Adrenal gland (tissue), 5 donors: ENCODE data around the gene FMN1.

ENCODE experiments used
- POLR2A ChIP-seq, 2 donors: fragments of 450-650 bp; IDR thresholded peaks; one replicate each; pipeline ENCODE4 v1.6.1; 2017; ENCODE audit warnings: antibody characterized with exemption in 2 of 2, mild to moderate bottlenecking in 2 of 2, moderate library complexity in 1 of 2
- TF ChIP-seq, protein P1 (sequence below), 6 experiments: fragments of 450-650 bp in 4 of 6; fragments of 200-600 bp in 2 of 6; sonication (generic) in 1 of 6; IDR thresholded peaks; 1 replicate in 5 of 6; 2 replicates in 1 of 6; pipeline versions ENCODE4 v1.5.1 to v1.8.0; 2016 to 2021; ENCODE audit warnings: antibody characterized with exemption in 6 of 6, mild to moderate bottlenecking in 2 of 6, moderate library complexity in 1 of 6
- donor health status: DM: no; HTN: no; CAD: no.

DNA sequence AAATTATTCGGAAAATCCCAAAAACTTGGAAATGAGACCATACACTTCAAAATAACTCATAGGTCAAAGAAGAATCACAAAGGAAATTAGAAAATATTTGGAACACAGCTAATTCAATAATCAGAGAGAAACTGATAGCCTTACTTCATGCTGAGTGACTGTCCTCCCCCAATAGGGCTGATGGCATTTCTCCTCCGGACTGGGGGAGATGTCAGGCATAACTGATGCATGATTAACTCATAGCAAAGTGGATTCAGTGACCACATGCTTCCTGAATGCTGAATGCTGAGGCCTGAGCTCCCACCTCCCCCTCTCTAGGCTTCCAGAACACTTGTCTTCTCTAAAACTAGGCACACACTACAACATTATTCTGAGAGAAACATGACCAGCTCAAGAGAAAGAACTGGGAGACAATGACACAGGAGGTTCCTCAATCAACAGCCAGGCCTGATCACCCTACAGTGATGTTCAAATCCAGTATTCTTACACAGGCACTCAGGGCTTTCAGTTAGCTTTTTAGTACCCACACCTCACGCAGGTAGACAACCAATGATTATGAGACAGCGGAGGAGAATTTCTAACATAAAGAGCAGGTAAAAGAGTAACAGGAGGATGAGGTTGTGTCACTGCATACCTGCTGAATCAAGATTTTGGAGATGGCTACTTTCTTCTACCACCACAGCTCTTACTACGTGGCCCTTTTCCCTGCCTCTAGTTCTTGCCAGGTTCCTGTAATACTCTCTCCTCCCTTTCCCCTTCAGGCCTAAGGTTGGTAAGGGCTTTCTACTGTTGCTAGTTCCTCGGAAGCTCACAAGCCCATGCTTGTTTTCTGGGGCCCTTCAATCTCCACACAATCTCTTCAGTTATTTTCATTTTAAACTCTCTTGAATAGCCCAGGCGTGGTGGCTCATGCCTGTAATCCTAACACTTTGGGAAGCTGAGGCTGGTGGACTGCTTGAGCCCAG, 96.1 kb downstream of the FMN1 start:
- TF ChIP-seq POLR2A (IDR thresholded peaks at IDR 0.05) = no peak
- TF ChIP-seq, protein P1, sequence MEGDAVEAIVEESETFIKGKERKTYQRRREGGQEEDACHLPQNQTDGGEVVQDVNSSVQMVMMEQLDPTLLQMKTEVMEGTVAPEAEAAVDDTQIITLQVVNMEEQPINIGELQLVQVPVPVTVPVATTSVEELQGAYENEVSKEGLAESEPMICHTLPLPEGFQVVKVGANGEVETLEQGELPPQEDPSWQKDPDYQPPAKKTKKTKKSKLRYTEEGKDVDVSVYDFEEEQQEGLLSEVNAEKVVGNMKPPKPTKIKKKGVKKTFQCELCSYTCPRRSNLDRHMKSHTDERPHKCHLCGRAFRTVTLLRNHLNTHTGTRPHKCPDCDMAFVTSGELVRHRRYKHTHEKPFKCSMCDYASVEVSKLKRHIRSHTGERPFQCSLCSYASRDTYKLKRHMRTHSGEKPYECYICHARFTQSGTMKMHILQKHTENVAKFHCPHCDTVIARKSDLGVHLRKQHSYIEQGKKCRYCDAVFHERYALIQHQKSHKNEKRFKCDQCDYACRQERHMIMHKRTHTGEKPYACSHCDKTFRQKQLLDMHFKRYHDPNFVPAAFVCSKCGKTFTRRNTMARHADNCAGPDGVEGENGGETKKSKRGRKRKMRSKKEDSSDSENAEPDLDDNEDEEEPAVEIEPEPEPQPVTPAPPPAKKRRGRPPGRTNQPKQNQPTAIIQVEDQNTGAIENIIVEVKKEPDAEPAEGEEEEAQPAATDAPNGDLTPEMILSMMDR (IDR thresholded peaks at IDR 0.05) = no peak
